Upper lobe of left lung (tissue), 6 donors: Measurements from ENCODE around the gene DDA1. TPM values are rescaled to one million over a fixed set of nuclear protein-coding genes. Genes with fewer than 3 reads are reported as not detected.
"Not testable (repeated sequence)": the region's sequence is repeated elsewhere in the genome, so short reads cannot be mapped to it uniquely, and the experiment has no call there.

Source experiments
- ATAC-seq, 2 donors: fragments of 200-7000 bp; cut with Tn5 transposase; one replicate each; pipeline ENCODE4 v1.9.1; 2022; ENCODE audit warnings: mild to moderate bottlenecking in 2 of 2, moderate library complexity in 2 of 2; ENCODE audit not compliant: low FRiP score in 2 of 2
- DNase-seq, 2 donors: peaks; one replicate each; pipeline ENCODE4 v3.0.0-alpha.2; 2019 to 2020
- H3K27ac ChIP-seq, 4 donors: fragments of 200-600 bp; sonication (generic); one replicate each; pipeline ENCODE4 v1.5.1; 2016 to 2019
- H3K27me3 ChIP-seq, 4 donors: fragments of 200-600 bp; sonication (generic); one replicate each; pipeline ENCODE4 v1.5.1; 2017 to 2019
- H3K36me3 ChIP-seq, 4 donors: fragments of 200-600 bp; sonication (generic); one replicate each; pipeline ENCODE4 v1.5.1; 2016 to 2019
- H3K4me1 ChIP-seq, 4 donors: fragments of 200-600 bp; sonication (generic); one replicate each; pipeline ENCODE4 v1.5.1; 2018 to 2019
- H3K4me3 ChIP-seq, 4 donors: fragments of 200-600 bp; sonication (generic); one replicate each; pipeline ENCODE4 v1.5.1; 2017 to 2019; ENCODE audit warnings: mild to moderate bottlenecking in 2 of 4, moderate library complexity in 1 of 4
- H3K9me3 ChIP-seq, 4 donors: fragments of 200-600 bp; sonication (generic); one replicate each; pipeline ENCODE4 v1.5.1; 2018 to 2019
- CTCF ChIP-seq, 6 experiments: fragments of 450-650 bp in 4 of 6; fragments of 200-600 bp in 2 of 6; sonication (generic) in 2 of 6; IDR thresholded peaks; one replicate each; pipeline ENCODE4 v1.5.1; 2016 to 2019; ENCODE audit warnings: antibody characterized with exemption in 6 of 6
- EP300 ChIP-seq, 4 donors: sonication (generic); formaldehyde crosslinking; IDR thresholded peaks; one replicate each; pipeline ENCODE4 v1.5.1; 2017; ENCODE audit warnings: antibody characterized with exemption in 4 of 4, control low read depth in 2 of 4
- POLR2A ChIP-seq, 4 donors: fragments of 450-650 bp; IDR thresholded peaks; one replicate each; pipeline ENCODE4 v1.5.1; 2016 to 2017; ENCODE audit warnings: antibody characterized with exemption in 4 of 4, mild to moderate bottlenecking in 2 of 4
- POLR2AphosphoS5 ChIP-seq, 2 donors: sonication (generic); formaldehyde crosslinking; IDR thresholded peaks; one replicate each; pipeline ENCODE4 v1.5.1; 2017; ENCODE audit warnings: antibody characterized with exemption in 2 of 2
- WGBS, 2 donors: methylation state at CpG; one replicate each; pipeline ENCODE4 v1.1.5; 2017 to 2018; 5-methylcytosine and 5-hydroxymethylcytosine counted together
- total RNA-seq, 6 donors: library from RNA; depleted of rRNA in 4 of 6; stranded (reverse); fragments of >200 nt in 4 of 6; gene quantifications; one replicate each; pipeline versions ENCODE4 v1.1.0 to v1.2.1, GENCODE V29; 2016 to 2021
- donor health status: DM: no; HTN: no; CAD: no; lungs with moderate emphysema.
- donor health status: DM: no; HTN: yes; CAD: no; lungs with severe emphysema.

DDA1 gene
- total RNA-seq, 6 donors from 2014 or later = 11.5 to 42.8 (median 28.4) TPM

GRCh38 chr19:17357078-17357666 is 47.8 kb downstream of the DDA1 start:
- peaks cover 9 to 19% (median 15%) of the 10 kb centered on the region in 4 donors for H3K4me1 ChIP-seq
- H3K27ac ChIP-seq = peak overlapping the region in 3 of 4 donors; percentile 23 to 44 (median 26)
- 68 to 83% methylated on average over 7 of the region's 7 CpGs for WGBS, 2 donors

GRCh38 chr19:17357724-17358123 is 48.4 kb downstream of the DDA1 start:
- no peak overlapping the region for H3K4me3 ChIP-seq
- no peaks in the 10 kb centered on the region for H3K9me3 ChIP-seq
- H3K27me3 ChIP-seq = no peaks in the 10 kb centered on the region
- H3K36me3 ChIP-seq = no peaks in the 10 kb centered on the region
- 39 to 73% methylated on average over 4 to 11 of the region's 11 CpGs for WGBS, 2 donors
- H3K4me1 ChIP-seq = peaks cover 8 to 13% (median 13%) of the 10 kb centered on the region in 4 donors
- peak in 1 of 2 donors; percentile 73 for DNase-seq
- peak overlapping the region in 3 of 4 donors; percentile 23 to 44 (median 26) for H3K27ac ChIP-seq
- peak; percentile 25 to 55 for ATAC-seq
- TF ChIP-seq CTCF (IDR thresholded peaks at IDR 0.05) (no peak), POLR2A (IDR thresholded peaks at IDR 0.05) (no peak), EP300 (IDR thresholded peaks at IDR 0.05) (peak in 1 of 4 donors; percentile 30), POLR2AphosphoS5 (IDR thresholded peaks at IDR 0.05) (peak in 1 of 2 donors; percentile 12)

More at GRCh38 chr19:17357078-17357666, 47.8 kb downstream of the DDA1 start:
- Histone ChIP-seq H3K4me3 (no peak overlapping the region), H3K9me3 (no peaks in the 10 kb centered on the region), H3K36me3 (no peaks in the 10 kb centered on the region), H3K27me3 (no peaks in the 10 kb centered on the region)
- TF ChIP-seq POLR2A (IDR thresholded peaks at IDR 0.05) (no peak), EP300 (IDR thresholded peaks at IDR 0.05) (no peak), CTCF (IDR thresholded peaks at IDR 0.05) (no peak), POLR2AphosphoS5 (IDR thresholded peaks at IDR 0.05) (no peak)
- no peak for ATAC-seq
- DNase-seq = no peak

GRCh38 chr19:17358395-17358794 is 49.0 kb downstream of the DDA1 start:
- WGBS, 2 donors = 74 to 81% methylated on average over 4 to 7 of the region's 7 CpGs
- no peaks in the 10 kb centered on the region for H3K36me3 ChIP-seq
- peak in 1 of 2 donors; percentile 38 for ATAC-seq
- TF ChIP-seq CTCF (IDR thresholded peaks at IDR 0.05) (no peak), POLR2AphosphoS5 (IDR thresholded peaks at IDR 0.05) (peak in 1 of 2 donors; percentile 17), EP300 (IDR thresholded peaks at IDR 0.05) (no peak), POLR2A (IDR thresholded peaks at IDR 0.05) (no peak)
- peak overlapping the region in 2 of 4 donors; percentile 23 to 44 for H3K27ac ChIP-seq
- H3K27me3 ChIP-seq = no peaks in the 10 kb centered on the region
- no peak for DNase-seq
- peaks cover 3 to 13% (median 9%) of the 10 kb centered on the region in 4 donors for H3K4me1 ChIP-seq
- no peak overlapping the region for H3K4me3 ChIP-seq
- H3K9me3 ChIP-seq = no peaks in the 10 kb centered on the region

GRCh38 chr19:17359905-17360800 is 50.8 kb downstream of the DDA1 start:
- no peak for DNase-seq
- H3K36me3 ChIP-seq = no peaks in the 10 kb centered on the region
- 80 to 90% methylated on average over 6 of the region's 6 CpGs for WGBS, 2 donors
- ATAC-seq = no peak
- H3K9me3 ChIP-seq = no peaks in the 10 kb centered on the region
- H3K4me3 ChIP-seq = no peak overlapping the region
- H3K4me1 ChIP-seq = peaks cover 3 to 13% (median 9%) of the 10 kb centered on the region in 4 donors
- no peak for TF ChIP-seq EP300 (IDR thresholded peaks at IDR 0.05)
- TF ChIP-seq CTCF (IDR thresholded peaks at IDR 0.05) = no peak
- TF ChIP-seq POLR2AphosphoS5 (IDR thresholded peaks at IDR 0.05) = no peak
- no peak for TF ChIP-seq POLR2A (IDR thresholded peaks at IDR 0.05)
- no peaks in the 10 kb centered on the region for H3K27me3 ChIP-seq
- H3K27ac ChIP-seq = no peak overlapping the region

- H3K4me3 ChIP-seq, H3K36me3 ChIP-seq, ATAC-seq, H3K9me3 ChIP-seq, DNase-seq, H3K4me1 ChIP-seq, H3K27me3 ChIP-seq, H3K27ac ChIP-seq: not testable (repeated sequence)
- 90 to 94% methylated on average over 15 to 20 of the region's 20 CpGs for WGBS, 2 donors
Measured at GRCh38 chr19:17363852-17364605, 54.7 kb downstream of the DDA1 start.
